Loucy (cell line): ENCODE measurements around the gene ATG4D.

ENCODE experiments used
- EZH2phosphoT487 ChIP-seq: fragments of 200-600 bp; IDR thresholded peaks from 2 replicates; pipeline ENCODE4 v1.6.1; 2018; ENCODE audit warnings: antibody characterized with exemption, mild to moderate bottlenecking, moderate library complexity, borderline replicate concordance
- TF ChIP-seq, protein P1 (sequence below): fragments of 200-600 bp; sonication (generic); conservative IDR thresholded peaks from 2 replicates; pipeline ENCODE4 v1.5.1; 2014; ENCODE audit warnings: mild to moderate bottlenecking, antibody characterized with exemption, low read length

- TF ChIP-seq, protein P1, sequence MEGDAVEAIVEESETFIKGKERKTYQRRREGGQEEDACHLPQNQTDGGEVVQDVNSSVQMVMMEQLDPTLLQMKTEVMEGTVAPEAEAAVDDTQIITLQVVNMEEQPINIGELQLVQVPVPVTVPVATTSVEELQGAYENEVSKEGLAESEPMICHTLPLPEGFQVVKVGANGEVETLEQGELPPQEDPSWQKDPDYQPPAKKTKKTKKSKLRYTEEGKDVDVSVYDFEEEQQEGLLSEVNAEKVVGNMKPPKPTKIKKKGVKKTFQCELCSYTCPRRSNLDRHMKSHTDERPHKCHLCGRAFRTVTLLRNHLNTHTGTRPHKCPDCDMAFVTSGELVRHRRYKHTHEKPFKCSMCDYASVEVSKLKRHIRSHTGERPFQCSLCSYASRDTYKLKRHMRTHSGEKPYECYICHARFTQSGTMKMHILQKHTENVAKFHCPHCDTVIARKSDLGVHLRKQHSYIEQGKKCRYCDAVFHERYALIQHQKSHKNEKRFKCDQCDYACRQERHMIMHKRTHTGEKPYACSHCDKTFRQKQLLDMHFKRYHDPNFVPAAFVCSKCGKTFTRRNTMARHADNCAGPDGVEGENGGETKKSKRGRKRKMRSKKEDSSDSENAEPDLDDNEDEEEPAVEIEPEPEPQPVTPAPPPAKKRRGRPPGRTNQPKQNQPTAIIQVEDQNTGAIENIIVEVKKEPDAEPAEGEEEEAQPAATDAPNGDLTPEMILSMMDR, result no peak
- no peak for TF ChIP-seq EZH2phosphoT487
Observed at GRCh38 chr19:10567656-10568055, 24.0 kb downstream of the ATG4D start.
